GM19193 (cell line): ENCODE measurements around the gene STX8.

Experiments used
- POLR2A ChIP-seq: IDR thresholded peaks from 4 replicates; pipeline ENCODE4 v1.6.1; 2011; ENCODE audit not compliant: insufficient read depth, insufficient read length; ENCODE audit errors: extremely low read depth

Gene STX8

DNA sequence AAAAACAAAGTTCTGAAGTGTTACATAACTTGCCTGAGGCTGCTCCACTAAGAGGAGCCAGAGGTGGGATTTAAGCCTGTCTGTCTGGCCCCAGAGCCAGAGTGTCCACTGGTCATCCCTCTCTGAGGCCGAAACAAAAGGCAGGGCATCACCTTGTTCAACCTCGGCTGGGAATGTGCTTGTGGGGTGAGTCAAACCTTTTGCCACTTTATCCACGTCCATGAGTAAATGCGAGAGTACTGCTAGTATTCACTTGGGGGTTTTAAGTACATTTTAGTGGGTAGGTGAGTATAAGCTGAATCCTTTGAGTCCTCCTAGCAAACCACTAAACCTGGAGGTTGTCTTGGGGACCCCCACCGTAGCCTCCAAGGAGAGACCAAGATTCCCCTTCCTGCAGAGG lies 103.5 kb downstream of the STX8 start:
- no peak for TF ChIP-seq POLR2A

DNA sequence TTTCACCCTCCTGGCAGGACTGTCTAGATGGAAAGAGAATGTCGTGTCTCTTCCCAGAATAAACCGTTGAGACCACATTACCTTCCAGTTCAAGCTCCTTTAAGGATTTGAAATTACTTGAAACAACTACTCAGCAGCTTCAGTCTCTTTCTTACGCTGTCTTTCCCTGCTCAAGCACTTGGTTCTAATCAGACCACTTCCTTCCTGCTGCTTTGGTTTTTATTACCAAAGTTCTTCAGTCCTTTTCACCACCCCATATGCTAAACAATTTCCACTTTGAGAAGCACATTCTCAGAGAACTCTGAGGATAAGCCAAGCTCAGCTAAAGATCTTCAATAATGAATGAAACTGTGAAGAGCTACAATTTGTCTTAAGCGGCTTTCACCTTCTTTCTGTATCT lies 105.4 kb downstream of the STX8 start:
- TF ChIP-seq POLR2A, result no peak

DNA sequence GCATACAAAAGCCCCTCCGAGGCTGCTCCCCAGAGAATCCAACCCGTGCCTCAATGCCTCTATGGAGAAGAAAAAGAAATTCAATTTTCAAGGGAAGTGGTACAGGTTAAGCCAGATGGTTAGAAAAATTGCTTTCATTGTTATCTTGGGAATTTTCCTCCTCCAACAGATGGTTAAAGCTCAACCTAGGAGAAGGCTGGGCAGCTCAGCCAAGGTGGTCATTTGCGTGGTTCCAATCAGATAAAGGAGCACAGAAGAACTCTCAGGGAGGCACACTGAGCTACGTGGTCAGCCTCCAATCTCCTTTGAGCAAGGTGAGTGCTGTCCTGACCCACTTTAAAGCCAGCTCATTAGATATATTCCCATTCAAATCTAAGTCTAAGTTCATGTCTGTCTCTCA lies 106.7 kb downstream of the STX8 start:
- TF ChIP-seq POLR2A, result no peak

- TF ChIP-seq POLR2A, result no peak
Observed at GRCh38 chr17:9468532-9468931, 107.1 kb downstream of the STX8 start.

DNA sequence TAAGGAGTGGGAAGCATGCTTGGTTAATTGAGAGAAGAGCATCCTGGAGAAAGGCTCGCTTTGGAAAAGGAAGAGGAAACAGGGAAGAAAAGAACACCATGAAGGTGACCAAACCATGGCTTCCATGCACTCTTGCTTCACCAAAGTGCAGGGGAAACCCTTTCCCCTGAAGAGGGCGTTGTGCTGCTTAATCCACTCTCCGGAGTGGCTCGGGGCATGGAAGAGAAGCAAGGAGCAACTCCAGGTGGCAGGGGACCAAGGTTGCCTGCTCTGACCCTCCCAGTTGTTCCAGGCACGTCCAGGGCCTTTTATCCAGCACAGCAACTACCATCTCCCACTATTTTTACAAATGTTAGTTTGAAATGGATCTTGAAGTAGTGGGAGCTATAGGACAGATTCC lies 108.1 kb downstream of the STX8 start:
- TF ChIP-seq POLR2A, result no peak

DNA sequence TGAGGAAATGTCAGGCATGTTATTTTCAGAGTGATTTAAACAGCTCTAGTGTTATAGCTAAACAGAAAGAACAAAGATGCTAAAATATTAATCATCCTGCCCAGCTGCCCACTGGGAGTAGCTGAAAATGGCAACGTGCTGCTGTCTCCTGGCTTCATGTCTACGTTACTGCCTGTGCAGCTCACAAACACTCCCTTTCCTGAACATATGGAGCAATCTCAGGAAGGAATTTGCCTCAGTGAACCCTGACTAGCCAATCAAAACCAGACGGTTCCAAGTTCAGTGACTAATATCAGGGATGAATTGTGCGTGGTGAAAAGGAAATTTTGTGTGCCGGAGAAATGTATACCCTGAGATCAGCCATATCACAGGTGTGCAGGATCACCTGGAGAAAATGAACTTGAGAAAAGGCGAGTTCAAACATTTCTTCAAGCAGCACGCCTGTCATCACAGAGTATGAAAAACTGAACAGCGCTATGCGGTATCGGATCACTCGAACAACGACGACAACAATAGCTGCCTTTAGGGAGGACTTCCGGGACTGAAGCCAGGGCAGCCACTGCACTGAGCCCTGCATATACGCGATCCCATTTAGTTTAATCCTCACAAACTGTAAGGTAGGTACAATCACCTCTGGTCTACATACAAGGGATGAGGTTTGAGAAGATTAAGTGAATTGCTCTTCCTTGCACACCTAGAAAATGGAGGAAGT lies 110.3 kb downstream of the STX8 start:
- TF ChIP-seq POLR2A, result no peak

DNA sequence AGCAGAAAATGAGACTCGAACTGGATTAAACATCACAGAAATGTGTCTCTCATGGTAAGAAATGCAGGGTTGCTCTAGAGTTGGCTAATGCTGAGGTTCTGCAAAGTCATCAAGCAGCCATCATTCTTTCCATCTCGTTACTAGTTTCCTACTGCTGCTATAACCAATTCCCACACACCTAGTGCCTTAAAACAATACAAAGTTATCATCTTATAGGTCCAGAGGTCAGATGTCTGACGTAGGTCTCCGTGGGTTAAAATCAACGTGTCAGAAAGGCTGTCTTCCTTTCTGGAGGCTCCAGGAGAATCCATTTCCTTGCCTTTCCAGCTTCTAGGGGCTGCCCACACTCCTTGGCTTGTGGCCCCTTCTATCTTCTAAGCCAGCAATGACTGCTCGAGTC lies 118.6 kb downstream of the STX8 start:
- TF ChIP-seq POLR2A, result no peak

DNA sequence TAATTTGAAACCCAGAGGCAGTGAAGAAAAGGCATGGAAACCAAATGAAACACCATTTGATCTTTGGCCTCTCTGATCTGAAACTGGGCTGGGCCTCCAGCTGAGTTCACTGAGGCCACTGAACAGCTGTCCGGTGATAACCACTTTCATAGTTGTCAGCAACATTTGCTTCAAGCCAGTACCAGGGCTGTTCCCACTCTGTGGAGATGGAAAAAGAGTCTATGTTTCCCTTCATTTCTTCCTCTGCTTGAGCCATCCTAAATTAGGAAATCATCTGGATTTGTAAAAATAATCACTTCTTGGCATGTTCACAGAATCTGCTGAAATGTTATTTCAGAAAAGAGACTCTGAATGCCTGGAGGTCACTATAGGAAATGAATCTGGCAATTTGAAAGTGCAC lies 119.3 kb downstream of the STX8 start:
- no peak for TF ChIP-seq POLR2A

DNA sequence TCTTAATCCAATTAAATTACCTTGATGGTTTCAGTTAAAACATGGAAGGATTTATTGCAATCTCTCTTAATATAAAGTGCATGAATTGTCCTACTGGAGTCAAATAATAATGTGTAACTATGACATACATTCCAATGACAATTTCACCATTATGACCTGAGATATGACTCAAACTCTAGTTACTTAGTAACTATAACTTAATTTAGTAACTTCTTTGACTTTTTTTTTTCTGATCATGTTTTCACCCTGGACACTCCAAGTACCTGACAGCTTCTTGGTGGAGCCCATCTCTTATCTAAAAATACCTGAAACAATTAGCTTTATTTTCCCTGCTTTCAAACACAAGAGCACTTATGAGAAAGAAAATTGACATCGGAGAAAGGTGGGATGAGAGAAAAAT lies 123.7 kb downstream of the STX8 start:
- TF ChIP-seq POLR2A, result no peak

DNA sequence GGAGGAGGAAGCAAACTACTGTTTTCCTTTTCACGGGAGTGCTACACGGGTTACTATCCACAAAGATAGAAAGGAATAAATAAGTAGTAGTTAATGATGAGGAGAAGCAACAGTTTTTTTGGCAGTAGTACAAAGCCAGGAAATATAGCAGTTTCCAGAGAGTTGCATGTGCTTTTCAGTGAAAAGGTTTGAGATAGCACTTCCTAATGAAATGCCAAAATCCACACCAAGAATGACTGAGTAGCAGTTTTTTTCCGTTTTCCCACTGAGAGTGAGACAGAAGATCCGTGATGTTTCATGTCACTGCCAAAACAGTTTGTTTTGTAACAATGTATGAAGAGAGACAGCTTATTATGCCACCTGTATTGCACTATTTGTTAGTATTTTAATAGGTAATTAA lies 129.1 kb downstream of the STX8 start:
- TF ChIP-seq POLR2A, result no peak

- no peak for TF ChIP-seq POLR2A
Observed at GRCh38 chr17:9445424-9445823, 130.2 kb downstream of the STX8 start.

GRCh38 chr17:9444687-9445086 lies 130.9 kb downstream of the STX8 start:
- no peak for TF ChIP-seq POLR2A

DNA sequence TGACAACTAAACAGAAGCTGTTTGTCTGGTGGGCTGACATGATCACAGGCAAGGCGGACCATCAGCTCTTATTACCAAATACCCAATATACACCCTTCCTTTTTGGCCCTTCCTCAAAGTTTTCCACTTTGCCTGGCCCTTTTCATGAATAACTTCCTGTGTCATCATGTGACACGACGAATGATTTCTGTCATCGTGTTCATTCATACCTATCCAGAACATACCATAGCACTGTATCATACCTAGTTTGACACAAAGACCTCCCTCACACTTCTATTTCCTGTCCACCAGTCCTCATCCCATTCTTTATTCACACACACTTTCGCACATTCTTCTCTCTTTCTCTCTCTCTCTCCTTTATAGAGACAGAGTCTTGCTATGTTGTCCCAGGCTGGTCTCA lies 131.8 kb downstream of the STX8 start:
- TF ChIP-seq POLR2A, result no peak

- no peak for TF ChIP-seq POLR2A
Observed at GRCh38 chr17:9439851-9440250, 135.8 kb downstream of the STX8 start.

DNA sequence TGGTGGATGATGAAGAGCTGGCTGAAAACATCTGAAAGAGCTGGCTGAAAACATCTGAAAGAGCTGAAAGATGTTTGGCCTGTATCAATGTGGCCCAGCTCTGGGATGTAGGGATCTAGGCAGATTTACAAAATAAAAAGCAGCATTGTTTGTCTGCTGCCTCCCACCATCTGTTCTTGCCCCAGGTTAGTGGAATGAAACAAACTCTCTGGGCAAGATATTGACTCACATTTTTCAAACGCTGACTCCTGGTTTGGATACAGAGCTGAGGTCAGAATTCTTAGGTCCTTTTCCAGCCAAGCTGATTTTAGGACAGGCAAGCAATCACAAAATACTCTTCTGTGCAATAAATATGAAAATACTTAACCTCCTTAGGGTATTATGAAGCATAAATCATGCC lies 139.0 kb downstream of the STX8 start:
- TF ChIP-seq POLR2A, result no peak

- no peak for TF ChIP-seq POLR2A
Observed at GRCh38 chr17:9435165-9435564, 140.5 kb downstream of the STX8 start.

- TF ChIP-seq POLR2A, result no peak
Observed at GRCh38 chr17:9434642-9435057, 141.0 kb downstream of the STX8 start.
